ENCODE results near the gene LRP4.

LRP4 gene

GRCh38 chr11:46894506-46894905, 23.8 kb downstream of the LRP4 start:
- DNase-seq, result no peak

GRCh38 chr11:46892838-46893237, 25.5 kb downstream of the LRP4 start:
- no peak for DNase-seq

DNA sequence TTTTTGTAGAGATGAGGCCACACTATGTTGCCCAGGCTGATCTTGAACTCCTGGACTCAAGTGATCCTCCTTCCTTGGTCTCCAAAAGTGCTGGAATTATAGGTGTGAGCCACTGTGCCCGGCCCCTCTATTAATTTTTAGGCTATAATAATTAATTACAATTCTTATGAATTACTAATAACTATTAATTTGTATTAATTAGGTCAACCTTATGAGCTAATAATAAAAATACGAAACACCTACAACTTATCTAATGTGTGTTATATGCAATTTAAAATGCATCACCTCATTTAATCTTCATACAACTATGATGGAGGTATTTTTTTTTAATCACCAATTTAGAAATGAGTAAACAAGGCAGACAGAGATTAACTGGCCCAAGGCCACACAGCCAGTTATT, 26.2 kb downstream of the LRP4 start:
- no peak for DNase-seq

DNA sequence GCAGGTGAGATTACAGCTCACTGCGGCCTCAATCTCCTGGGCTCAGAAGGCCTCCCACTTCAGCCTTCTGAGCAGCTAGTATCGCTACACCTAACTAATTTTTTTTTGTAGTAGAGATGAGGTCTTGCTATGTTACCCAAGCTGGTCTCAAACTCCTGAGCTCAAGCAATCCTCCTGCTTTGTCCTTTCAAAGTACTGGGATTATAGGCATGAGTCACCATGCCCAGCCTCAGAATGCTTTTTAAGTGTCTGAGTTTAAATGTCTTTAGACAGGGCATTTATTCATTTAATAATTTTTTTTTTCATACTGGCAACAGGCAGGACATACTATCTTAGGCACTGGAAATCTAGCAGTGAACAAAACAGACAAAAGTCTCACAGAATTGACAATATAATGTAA, 27.7 kb downstream of the LRP4 start:
- DNase-seq, result no peak

- DNase-seq, result peak; percentile 81 to 88
Observed at GRCh38 chr11:46889689-46890475, 28.5 kb downstream of the LRP4 start.

GRCh38 chr11:46889251-46889650, 29.1 kb downstream of the LRP4 start:
- DNase-seq, result no peak

DNA sequence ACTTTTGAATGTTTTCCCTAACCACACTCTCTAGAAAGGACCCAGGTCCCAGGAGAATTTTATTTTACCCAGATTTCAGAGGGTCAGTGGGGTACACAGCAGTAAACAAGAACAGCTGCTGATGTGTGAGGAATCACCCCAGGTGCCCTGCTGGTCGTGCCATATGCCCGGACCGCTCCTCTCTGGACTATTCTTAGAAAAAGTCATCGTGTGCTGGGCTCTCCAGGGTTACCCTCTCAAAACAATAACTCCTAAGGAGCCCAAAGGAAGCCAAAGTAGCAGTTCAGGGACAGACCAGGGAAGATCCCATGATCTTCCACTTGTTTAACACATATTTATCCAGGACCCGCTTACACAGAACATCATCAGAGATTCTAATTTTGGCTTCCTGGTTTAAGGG, 29.7 kb downstream of the LRP4 start:
- no peak for DNase-seq

DNA sequence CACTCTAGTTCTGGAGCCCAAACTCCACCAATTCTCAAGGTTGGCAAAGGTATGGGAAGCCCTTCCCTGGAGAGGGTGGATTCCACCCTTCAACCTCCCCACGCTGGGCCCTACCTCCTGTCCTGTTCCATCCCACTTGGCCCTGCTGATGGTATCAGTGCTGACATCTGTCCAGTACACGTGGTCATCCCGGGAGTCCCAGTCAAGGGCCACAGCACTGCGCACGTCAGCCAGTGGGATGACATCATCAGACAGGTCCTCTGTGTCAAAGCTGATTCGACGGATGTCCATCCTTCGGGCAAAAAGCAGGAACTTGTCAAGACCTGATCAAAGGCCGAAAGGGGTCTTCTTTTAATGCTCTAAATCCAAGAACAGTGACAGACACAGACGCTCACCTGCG, 32.1 kb downstream of the LRP4 start:
- no peak for DNase-seq

GRCh38 chr11:46879056-46879585, 39.2 kb downstream of the LRP4 start:
- DNase-seq, result no peak

DNA sequence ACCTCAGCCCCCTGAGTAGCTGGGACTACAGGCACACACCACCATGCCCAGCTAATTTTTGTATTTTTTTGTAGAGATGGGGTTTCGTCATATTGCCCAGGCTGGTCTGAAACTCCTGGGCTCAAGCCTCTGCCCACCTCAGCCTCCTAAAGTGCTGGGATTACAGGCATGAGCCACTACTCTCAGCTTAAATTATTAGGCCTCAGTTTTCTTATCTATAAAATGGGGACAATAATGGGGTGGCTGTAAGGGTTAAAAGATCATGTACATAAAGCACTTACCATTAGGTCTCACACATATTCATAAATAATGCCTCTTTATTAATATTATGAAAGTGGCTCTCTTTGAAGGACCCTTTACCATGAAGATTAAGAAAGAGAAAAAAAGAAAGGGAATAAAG, 40.8 kb downstream of the LRP4 start:
- no peak for DNase-seq

DNA sequence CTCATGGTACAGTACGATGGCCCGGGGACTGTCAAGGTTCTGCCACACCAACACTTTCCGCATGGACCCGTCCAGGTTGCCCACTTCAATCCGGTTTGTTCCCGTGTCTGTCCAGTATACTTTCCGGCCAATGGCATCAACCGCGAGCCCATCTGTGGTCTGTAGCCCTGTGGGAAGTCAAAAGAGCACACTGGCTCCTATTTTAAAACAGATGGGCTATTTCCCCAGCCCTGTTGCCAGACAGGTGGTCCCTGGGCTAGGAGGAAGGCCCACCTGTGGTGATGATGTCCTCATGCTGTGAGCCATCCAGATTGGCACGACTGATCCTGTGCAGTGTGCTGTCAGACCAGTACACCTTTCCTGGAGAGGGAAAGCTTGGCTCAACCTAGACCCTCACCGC, 41.9 kb downstream of the LRP4 start:
- DNase-seq, result no peak

GRCh38 chr11:46874586-46874985, 43.8 kb downstream of the LRP4 start:
- DNase-seq, result no peak

DNA sequence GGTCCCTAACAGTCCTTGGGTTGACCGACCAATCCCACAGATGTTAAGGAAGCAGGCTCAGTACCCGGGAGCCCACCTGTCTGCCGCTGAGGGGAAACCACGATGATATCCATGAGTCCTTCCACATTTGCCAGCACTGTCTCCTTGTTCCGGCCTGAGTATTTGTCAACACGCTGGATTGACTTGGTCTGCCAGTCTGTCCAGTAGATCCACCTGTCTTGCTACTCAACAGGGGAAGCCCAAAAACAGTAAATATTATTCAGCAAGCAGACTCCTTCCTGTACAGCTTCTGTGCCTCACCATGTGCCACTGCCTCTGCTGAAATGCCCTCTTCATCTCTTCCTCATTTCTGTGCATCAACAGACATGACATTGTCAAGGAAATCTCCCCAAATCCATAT, 49.4 kb downstream of the LRP4 start:
- no peak for DNase-seq

DNA sequence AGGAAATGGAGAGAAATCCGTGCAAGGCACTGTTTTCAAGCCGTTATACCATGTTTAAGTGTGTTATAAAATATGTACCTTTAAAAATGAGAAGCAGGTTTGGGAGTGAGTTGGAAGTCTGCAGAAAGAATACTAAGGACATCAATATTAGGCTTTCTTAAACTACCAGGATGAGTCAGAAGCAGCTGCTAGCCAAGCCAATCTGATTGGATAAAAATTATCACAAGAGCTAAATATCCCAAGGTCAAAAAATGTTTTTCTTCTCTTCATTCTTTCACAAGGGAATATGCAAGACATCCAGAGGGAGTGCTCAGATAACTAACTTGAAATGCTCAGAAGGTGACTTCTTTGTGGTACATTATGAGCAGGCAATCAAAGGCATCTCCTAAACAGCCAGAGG, 53.0 kb downstream of the LRP4 start:
- DNase-seq, result no peak

DNA sequence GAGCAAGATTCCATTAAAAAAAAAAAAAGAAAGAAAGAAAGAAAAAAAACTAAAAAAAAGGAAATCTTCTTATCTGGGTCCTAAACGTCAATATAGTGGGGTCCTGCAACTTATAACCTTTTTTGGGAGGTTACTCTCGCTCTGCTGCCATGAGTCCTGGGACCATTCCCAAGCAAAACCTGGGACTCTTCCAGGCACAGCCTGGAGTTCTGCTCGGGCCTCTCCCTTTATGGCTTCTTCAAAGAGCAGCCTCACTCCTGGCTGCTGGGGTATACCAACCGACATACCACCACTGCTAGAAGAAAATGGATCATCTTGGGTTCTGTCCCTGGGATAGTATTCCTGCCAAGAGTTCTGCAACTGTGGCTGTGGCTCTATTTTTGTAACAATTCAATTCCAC, 58.1 kb downstream of the LRP4 start:
- no peak for DNase-seq

DNA sequence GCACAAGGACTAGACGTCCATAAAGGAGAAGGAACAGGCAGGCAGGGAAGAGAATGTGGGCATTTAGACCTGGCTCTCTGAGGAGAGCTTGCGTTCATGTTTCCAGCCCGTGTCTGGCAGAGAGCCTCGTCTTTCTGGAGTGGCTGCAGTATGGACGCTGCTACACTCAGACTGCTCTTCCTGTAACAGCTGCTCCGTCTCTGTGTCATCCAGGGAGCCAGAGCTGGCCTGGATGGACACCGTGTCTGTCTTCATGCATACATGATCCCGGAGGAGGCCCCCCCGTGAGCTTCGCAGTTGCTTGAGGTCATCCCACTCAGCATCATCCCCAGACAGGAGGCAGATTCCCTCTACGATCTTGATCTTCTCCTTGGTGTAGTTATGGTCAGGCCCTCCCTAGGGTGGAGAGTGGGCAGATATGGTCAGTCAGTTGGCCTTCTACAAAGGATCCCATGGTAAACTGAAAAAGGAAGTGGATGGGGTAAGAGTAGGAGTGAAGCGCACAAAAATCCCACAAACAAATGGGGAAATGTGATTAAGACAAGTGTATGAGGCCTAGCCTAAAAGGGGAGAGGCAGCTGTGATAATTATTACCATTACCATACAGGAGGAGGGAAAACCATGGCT, 59.3 kb downstream of the LRP4 start:
- DNase-seq, result no peak

- DNase-seq, result no peak
Observed at GRCh38 chr11:46857666-46858065, 60.7 kb downstream of the LRP4 start.

GRCh38 chr11:46856605-46857343, 61.6 kb downstream of the LRP4 start:
- DNase-seq, result peak; percentile 18 to 39

DNA sequence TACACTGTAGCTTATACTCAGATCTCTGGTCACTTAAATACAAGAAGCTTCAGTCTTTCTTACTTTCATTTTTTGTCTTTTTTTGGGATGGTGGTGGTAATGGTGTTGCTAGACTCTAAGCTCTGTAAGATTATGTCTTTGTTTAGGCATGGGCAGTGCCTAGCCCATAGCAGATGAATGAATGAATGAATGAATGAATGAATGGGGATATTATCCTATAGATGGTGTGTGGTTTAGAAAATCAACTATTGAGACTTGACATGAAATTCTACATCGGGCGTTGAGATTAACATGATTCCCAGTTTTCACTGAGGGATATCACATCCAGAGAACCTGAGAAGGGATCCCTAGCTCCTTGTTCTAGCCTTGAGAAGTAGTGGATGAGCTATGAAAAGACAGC, 62.5 kb downstream of the LRP4 start:
- DNase-seq, result no peak

GRCh38 chr11:46855167-46855566, 63.2 kb downstream of the LRP4 start:
- DNase-seq, result no peak

GRCh38 chr11:46850829-46851380, 67.4 kb downstream of the LRP4 start:
- no peak for DNase-seq

DNA sequence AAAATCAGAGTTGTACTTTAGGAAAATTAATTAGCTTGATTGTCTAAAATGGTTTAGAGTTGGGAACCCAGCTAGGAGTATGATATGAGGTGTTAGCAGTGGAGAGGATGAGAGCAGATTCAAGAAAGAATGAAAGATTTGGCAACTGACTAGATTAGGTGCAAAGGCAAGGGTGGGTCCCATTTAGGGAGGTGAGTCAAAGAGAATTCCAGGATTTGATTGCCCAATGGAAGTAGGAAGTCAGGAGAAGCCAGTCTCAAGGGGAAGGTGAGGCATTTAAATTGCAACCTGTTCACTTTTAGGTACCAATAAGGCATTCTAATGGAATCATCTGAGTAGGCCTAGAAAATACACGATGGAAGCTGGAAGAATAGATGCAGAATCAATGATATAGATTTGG, 68.7 kb downstream of the LRP4 start:
- DNase-seq, result no peak

DNA sequence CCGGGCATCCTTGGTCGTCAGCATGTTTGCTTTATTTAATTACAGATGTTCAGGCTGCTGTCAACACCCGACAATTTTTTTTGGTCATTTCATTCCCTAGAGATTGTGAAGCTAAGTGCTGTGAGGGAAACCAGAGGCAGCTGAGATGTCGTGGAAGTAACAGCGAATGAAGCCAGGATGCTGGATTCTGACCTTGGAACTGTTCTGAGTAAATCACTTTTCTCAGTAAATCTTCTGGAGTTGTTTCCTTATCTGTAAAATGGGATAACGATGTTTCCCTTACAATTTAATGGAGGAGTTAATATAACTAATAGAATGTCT, 71.9 kb downstream of the LRP4 start:
- peak in 1 of 2 experiments; percentile 60 for DNase-seq

Data from Kasumi-1 (cell line).